GDM1 (cell line): ENCODE results near the gene SAMD11.
A peak's percentile ranks its signal among the peaks of the same experiment; 100 is the strongest.

Experiments used
- DNase-seq: peaks from one replicate; lab custom pipeline; 2025; lab: John Stamatoyannopoulos, UW

The SAMD11 gene

GRCh38 chr1:962381-963300, 38.9 kb downstream of the SAMD11 start:
- no peak for DNase-seq

GRCh38 chr1:963301-963651, 39.6 kb downstream of the SAMD11 start:
- DNase-seq: no peak

GRCh38 chr1:963746-964525, 40.2 kb downstream of the SAMD11 start:
- no peak for DNase-seq

- DNase-seq: no peak
Measured at GRCh38 chr1:964691-965525, 41.2 kb downstream of the SAMD11 start.

GRCh38 chr1:965526-966134, 41.9 kb downstream of the SAMD11 start:
- DNase-seq: no peak

- no peak for DNase-seq
Measured at GRCh38 chr1:966135-966703, 42.5 kb downstream of the SAMD11 start, which contains the start of gene PLEKHN1. Gene PLEKHN1 (plus strand): TSS chr1:966482. CDS start chr1:966532, 50 bp downstream.

GRCh38 chr1:966704-967300, 43.1 kb downstream of the SAMD11 start:
- peak; percentile 32 for DNase-seq

- DNase-seq: no peak
Measured at GRCh38 chr1:967466-968343, 44.0 kb downstream of the SAMD11 start.

GRCh38 chr1:969260-969855, 45.6 kb downstream of the SAMD11 start:
- DNase-seq: no peak

- no peak for DNase-seq
Measured at GRCh38 chr1:970242-970972, 46.7 kb downstream of the SAMD11 start.

- DNase-seq: no peak
Measured at GRCh38 chr1:970973-971730, 47.4 kb downstream of the SAMD11 start.

GRCh38 chr1:971751-972506, 48.2 kb downstream of the SAMD11 start:
- no peak for DNase-seq

- no peak for DNase-seq
Measured at GRCh38 chr1:972726-973458, 49.2 kb downstream of the SAMD11 start.

GRCh38 chr1:973459-974292, 50.0 kb downstream of the SAMD11 start:
- DNase-seq: no peak

- DNase-seq: no peak
Measured at GRCh38 chr1:974293-974640, 50.5 kb downstream of the SAMD11 start.
